GM12874 (cell line): ENCODE data around the gene ETV7.

Source experiments
- CTCF ChIP-seq: IDR thresholded peaks from 2 replicates; pipeline ENCODE4 v1.5.1; 2011; ENCODE audit warnings: low read depth, mild to moderate bottlenecking, control low read depth, low read length, moderate library complexity; ENCODE audit not compliant: insufficient read depth

The ETV7 gene

DNA sequence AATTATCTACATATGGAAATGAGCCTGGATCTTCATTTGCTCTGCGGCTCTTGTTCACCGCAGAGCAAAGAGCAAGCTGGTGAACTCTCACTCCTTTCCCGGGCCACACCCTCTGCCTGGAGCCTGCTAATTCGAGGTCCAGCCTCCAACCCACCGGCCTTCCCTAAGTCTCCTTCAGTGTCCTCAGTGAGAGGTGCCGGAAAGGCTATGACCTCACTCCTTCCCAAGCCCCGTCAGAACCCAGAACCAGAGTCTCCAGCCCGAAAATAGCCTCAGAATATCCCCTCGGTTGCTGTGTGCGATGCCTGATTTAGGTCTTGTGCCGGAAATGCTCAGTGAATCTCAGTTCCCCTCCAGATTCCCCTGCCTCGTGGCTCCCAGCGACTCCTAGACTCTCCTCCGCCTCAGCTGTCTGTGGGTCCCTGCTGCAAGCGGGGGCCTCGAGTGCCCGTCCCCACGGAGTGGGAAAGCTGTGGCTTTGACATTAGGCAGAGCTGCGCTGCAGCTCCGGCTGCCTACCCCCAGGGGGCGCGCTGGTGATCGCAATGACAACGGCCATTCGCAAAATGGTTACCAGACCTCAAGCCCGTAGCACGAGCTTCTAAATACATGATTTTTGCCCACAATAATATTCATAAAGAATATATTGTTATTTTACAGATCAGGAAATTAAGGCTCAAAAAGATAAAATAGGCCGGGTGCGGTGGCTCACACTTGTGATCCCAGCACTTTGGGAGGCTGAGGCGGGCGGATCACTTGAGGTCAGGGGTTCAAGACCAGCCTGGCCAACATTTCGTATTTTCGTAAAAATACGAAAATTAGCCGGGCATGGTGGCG, 46.6 kb downstream of the ETV7 start:
- TF ChIP-seq CTCF = peak; percentile 97

GRCh38 chr6:36340306-36340617, 47.2 kb downstream of the ETV7 start:
- TF ChIP-seq CTCF = no peak

DNA sequence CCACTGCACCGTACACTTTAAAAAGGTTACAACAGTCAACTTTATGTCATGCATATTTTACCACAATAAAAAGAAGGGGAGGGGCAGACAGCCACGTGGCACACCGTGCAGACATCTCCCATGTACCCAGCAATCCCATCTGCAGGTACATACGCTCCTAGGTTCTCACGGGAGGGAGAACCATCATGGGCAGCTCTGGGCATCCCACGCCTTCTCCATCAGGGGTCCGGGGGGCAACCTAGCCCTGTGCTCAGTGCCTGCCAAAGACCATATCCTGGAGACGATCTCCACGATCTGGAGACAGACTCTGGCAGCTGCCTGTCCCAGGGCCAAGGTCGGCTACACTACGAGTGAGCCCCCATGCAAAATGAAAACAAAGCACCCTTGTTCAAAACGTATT, 48.3 kb downstream of the ETV7 start:
- TF ChIP-seq CTCF = no peak

- no peak for TF ChIP-seq CTCF
These were observed 49.7 kb downstream of the ETV7 start for GRCh38 chr6:36337814-36338213.

DNA sequence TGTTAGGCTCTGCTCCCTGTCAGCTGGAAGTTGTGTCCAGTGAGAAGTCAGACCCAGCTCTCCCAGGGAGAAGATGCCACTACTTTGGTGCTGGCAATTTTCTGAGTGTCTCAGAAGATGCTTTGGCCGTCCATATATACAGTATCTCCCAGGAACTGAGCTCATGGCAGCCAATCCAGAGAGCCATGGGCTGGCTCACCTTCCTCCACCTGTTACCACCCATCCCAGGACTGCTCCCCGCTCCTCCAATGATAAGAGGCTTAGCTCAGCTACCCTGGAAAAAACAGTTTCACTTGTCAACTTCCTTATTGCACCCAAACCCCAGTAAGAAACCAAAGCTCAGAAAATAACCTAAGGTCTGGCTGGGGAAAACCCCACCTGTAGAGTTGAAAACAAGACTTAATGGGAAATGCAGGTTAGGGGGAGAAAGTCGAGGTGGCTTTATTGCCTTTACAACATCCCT, 50.7 kb downstream of the ETV7 start, which contains the start of gene BNIP5:
Gene BNIP5 (minus strand): TSS at position 110 of the 463 bp plus-strand sequence. CDS start 6,198 bp downstream, outside the sequence.
- no peak for TF ChIP-seq CTCF

GRCh38 chr6:36336208-36336710, 51.2 kb downstream of the ETV7 start:
- TF ChIP-seq CTCF = no peak

GRCh38 chr6:36335465-36336207, 51.8 kb downstream of the ETV7 start:
- TF ChIP-seq CTCF = no peak
